ENCODE measurements around the gene CDC42BPG. TPM values are rescaled to one million over a fixed set of nuclear protein-coding genes. Genes with fewer than 3 reads are reported as not detected.

Gene CDC42BPG
- total RNA-seq, 1 donor from 2014 or later = 16.3 TPM

- Histone ChIP-seq H3K4me1 (peaks cover 99% of the 10 kb centered on the region), H3K4me3 (no peak overlapping the region), H3K27me3 (ENCODE audit: low read depth) (no peaks in the 10 kb centered on the region), H3K9me3 (no peaks in the 10 kb centered on the region), H3K27ac (peak overlapping the region; percentile 59), H3K36me3 (peaks cover 34% of the 10 kb centered on the region)
- TF ChIP-seq, protein P1, sequence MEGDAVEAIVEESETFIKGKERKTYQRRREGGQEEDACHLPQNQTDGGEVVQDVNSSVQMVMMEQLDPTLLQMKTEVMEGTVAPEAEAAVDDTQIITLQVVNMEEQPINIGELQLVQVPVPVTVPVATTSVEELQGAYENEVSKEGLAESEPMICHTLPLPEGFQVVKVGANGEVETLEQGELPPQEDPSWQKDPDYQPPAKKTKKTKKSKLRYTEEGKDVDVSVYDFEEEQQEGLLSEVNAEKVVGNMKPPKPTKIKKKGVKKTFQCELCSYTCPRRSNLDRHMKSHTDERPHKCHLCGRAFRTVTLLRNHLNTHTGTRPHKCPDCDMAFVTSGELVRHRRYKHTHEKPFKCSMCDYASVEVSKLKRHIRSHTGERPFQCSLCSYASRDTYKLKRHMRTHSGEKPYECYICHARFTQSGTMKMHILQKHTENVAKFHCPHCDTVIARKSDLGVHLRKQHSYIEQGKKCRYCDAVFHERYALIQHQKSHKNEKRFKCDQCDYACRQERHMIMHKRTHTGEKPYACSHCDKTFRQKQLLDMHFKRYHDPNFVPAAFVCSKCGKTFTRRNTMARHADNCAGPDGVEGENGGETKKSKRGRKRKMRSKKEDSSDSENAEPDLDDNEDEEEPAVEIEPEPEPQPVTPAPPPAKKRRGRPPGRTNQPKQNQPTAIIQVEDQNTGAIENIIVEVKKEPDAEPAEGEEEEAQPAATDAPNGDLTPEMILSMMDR (IDR thresholded peaks at IDR 0.05) = no peak
- DNase-seq (no peak), ATAC-seq (no peak)
- intact Hi-C loops (cut with DNase I) = no loop called here
These were observed 15.3 kb upstream of the CDC42BPG start for GRCh38 chr11:64859542-64860414.

DNA sequence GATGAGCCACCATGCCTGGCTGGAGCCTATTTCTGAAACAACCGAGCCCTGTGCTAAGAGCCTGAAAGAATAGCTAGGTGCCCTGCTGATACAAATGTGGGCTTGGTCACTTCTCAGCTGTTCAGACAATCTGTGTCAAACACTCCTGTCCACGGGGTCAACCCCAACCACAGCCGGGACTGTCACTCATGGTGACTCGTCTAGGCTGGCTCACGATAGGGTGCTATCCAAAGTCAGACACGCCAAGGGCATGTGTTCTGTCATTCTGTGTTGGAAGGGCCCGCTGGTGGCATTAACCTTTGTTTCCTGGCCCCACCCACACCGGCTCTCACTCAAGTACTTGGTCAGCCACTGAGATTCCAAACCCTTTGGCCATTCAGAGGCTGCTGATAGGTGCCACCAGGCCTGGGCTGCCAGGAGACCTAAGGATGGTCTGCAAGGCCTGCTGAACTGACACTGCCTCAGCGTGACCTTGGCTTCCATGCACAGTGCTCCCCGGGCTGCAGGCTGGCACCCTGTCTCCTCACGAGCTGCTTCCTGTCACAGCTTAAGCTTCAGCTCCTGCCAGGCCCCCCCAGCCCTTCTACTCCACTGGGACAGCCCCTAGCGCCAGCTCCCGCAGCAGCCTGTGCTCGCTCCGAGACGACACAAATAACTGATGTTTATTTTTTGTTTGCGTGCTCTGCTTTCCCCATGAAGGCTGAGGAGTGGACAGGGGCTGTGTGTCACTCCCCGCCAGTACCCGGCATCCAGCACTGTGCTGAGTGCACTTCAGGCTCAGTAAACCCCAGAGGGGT lies 14.2 kb upstream of the CDC42BPG start:
- ATAC-seq (no peak), DNase-seq (no peak)
- TF ChIP-seq, protein P1 (IDR thresholded peaks at IDR 0.05) = no peak
- no peaks in the 10 kb centered on the region for H3K27me3 ChIP-seq (ENCODE audit: low read depth)
- no peak overlapping the region for H3K4me3 ChIP-seq
- intact Hi-C loops (cut with DNase I) = no loop called here
- H3K36me3 ChIP-seq = peaks cover 44% of the 10 kb centered on the region
- peaks cover 100% of the 10 kb centered on the region for H3K4me1 ChIP-seq
- H3K27ac ChIP-seq = peak overlapping the region; percentile 59
- H3K9me3 ChIP-seq = no peaks in the 10 kb centered on the region

DNA sequence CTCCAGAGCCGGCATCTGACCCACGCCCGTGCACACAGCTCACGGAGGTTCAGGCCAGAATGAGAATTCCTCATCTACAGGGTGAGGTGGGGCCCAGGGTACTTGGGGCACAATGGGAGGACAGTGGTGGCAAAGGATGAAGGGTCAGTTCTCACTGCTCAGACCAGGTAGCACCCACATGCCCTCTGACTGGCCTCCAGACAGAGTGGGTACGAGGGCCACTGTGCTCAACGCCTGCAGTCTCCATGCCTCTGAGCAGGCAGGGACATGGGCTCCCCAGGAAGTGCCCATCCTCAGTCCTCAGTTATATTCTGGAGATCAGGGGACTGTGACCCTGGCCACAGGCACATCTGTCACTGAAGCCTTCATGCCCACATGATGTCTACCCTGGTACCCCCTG lies 13.0 kb upstream of the CDC42BPG start:
- intact Hi-C loops (cut with DNase I) = no loop called here
- H3K27me3 ChIP-seq (ENCODE audit: low read depth) = no peaks in the 10 kb centered on the region
- H3K9me3 ChIP-seq = no peaks in the 10 kb centered on the region
- TF ChIP-seq, protein P1 (IDR thresholded peaks at IDR 0.05) = no peak
- H3K27ac ChIP-seq = peak overlapping the region; percentile 84
- H3K4me3 ChIP-seq = no peak overlapping the region
- no peak for DNase-seq
- peaks cover 49% of the 10 kb centered on the region for H3K36me3 ChIP-seq
- peaks cover 100% of the 10 kb centered on the region for H3K4me1 ChIP-seq
- no peak for ATAC-seq

DNA sequence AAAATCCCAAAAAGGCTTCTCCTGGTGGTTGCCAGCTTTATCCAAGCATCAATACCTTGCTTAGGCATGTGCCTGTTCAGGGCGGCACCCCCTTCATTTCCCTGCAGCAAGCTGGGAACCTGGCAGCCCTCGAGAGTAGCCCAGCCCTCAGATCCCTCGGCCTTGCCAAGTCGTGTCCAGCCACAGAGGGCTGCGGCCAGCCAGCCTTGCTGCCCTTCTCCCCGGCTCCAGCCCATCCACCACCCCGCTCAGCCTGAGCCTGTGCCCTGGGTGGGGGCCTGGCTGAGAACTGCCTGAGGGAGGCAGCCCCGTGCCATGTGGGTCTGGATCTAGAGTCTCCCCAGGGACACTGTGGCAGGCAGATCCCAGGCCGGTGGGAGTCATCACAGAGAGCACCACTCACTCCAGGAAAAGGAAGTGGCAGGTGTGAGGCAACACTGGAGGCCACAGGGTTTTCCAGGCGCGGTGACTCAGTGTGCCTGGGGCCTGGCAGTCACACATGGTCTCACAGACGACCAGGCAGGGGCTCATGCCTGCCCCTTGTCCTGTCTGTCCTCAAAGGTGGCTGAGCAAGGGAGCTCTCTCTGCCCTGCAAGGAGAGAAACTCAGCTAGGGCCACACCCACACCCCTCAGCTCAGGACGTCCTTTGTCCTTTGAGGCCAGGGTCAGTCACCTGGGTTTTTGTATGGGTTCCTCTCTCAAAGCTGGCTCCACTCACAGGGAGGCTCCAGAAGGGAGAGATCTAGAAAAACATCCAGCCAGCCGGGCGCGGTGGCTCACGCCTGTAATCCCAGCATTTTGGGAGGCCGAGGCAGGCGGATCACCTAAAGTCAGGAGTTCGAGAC lies 12.2 kb upstream of the CDC42BPG start:
- Histone ChIP-seq H3K9me3 (no peaks in the 10 kb centered on the region), H3K27me3 (ENCODE audit: low read depth) (no peaks in the 10 kb centered on the region), H3K4me3 (peak overlapping the region; percentile 0), H3K36me3 (peaks cover 49% of the 10 kb centered on the region), H3K4me1 (peaks cover 100% of the 10 kb centered on the region), H3K27ac (peak overlapping the region; percentile 84)
- ATAC-seq = peak; percentile 72 to 79
- intact Hi-C loops (cut with DNase I) = no loop called here
- peak; percentile 86 for DNase-seq
- TF ChIP-seq, protein P1 (IDR thresholded peaks at IDR 0.05) = no peak
